GM23338 (cell line): ENCODE measurements around the gene STEAP1B. TPM values are rescaled to one million over a fixed set of nuclear protein-coding genes. Genes with fewer than 3 reads are reported as not detected.

ENCODE experiments used
- CREB1 ChIP-seq: fragments of 250-450 bp; sonication (Bioruptor Pico); IDR thresholded peaks from 2 replicates; pipeline ENCODE4 v1.5.0; 2020; ENCODE audit warnings: low read depth, mild to moderate bottlenecking, moderate library complexity
- POLR2AphosphoS5 ChIP-seq: IDR thresholded peaks from 2 replicates; pipeline ENCODE4 v1.6.1; 2016; ENCODE audit warnings: antibody characterized with exemption, low read depth
- REST ChIP-seq: IDR thresholded peaks from one replicate; pipeline ENCODE4 v1.6.1; 2018; ENCODE audit warnings: antibody characterized with exemption; ENCODE audit not compliant: unreplicated experiment
- ZNF114 ChIP-seq: fragments of 250-450 bp; sonication (Bioruptor Pico); IDR thresholded peaks from 2 replicates; pipeline ENCODE4 v1.5.0; 2020; ENCODE audit warnings: mild to moderate bottlenecking, moderate library complexity
- ZNF462 ChIP-seq: fragments of 250-450 bp; sonication (Bioruptor Pico); IDR thresholded peaks from 2 replicates; pipeline ENCODE4 v1.5.0; 2020; ENCODE audit warnings: mild to moderate bottlenecking, moderate library complexity
- polyA plus RNA-seq: library from polyadenylated mRNA; unstranded; fragments of >200 nt; fragmentation: Nextera tagmentation; extraction: Ambion mirVana; gene quantifications from 2 replicates; pipeline ENCODE4 v1.2.1, GENCODE V29; 2016
- total RNA-seq: library from RNA; depleted of rRNA; stranded (reverse); fragments of >200 nt; shearing (Covaris generic); gene quantifications from 2 replicates; pipeline ENCODE4 v1.2.3, GENCODE V29; 2014

The STEAP1B gene
- total and polyA plus RNA-seq, 2 experiments from 2014 or later, result 4.9 to 16.5 TPM

- TF ChIP-seq ZNF462 (CRISPR knock-in tag), result no peak
- no peak for TF ChIP-seq REST
- TF ChIP-seq CREB1, result no peak
- no peak for TF ChIP-seq POLR2AphosphoS5
- TF ChIP-seq ZNF114 (CRISPR knock-in tag), result no peak
Observed at GRCh38 chr7:22452960-22453558, 46.9 kb downstream of the STEAP1B start (continued).
